ENCODE data around the gene PPA2.

Gene PPA2

GRCh38 chr4:105373324-105373723 lies 100.5 kb downstream of the PPA2 start:
- H3K23ac ChIP-seq (ENCODE audit: low read length in 2 of 2) = no peak overlapping the region
- H2BK120ac ChIP-seq (ENCODE audit: low read depth, low read length) = no peak overlapping the region
- no peak overlapping the region for H2BK12ac ChIP-seq (ENCODE audit: low read length in 2 of 2)
- no peaks in the 10 kb centered on the region for H3K27me3 ChIP-seq (ENCODE audit: control insufficient read depth in 1 of 2, insufficient read depth in 1 of 2, low read length in 2 of 2)
- no peak overlapping the region for H2AFZ ChIP-seq (ENCODE audit: low read depth, low read length)
- no peak overlapping the region for H4K91ac ChIP-seq (ENCODE audit: low read length)
- no peak overlapping the region for H2BK5ac ChIP-seq (ENCODE audit: low read depth, low read length, poor library complexity, severe bottlenecking)
- no peak for DNase-seq
- H3K79me1 ChIP-seq (replicated peaks; ENCODE audit: low read length, poor library complexity, severe bottlenecking) = peaks cover 2% of the 10 kb centered on the region
- no peak overlapping the region for H2BK15ac ChIP-seq (ENCODE audit: low read depth, poor library complexity, severe bottlenecking)
- no CpG with 5 or more reads among the region's 3 CpGs for WGBS
- H3K36me3 ChIP-seq (ENCODE audit: control insufficient read depth in 1 of 2, insufficient read depth in 2 of 2, low read depth in 1 of 2, low read length in 2 of 2) = peaks cover 0 to 38% of the 10 kb centered on the region in 2 experiments
- H3K4me3 ChIP-seq (ENCODE audit: insufficient read depth in 1 of 2, low read depth in 1 of 2, low read length in 2 of 2) = no peak overlapping the region
- H4K8ac ChIP-seq (ENCODE audit: low read length) = no peak overlapping the region
- H3K27ac ChIP-seq (ENCODE audit: low read length, poor library complexity, severe bottlenecking) = no peak overlapping the region
- no peak overlapping the region for H3K4me2 ChIP-seq (ENCODE audit: low read length, poor library complexity, severe bottlenecking)
- H3K14ac ChIP-seq (ENCODE audit: low read length in 2 of 2) = no peak overlapping the region
- H2AK5ac ChIP-seq (ENCODE audit: low read length, severe bottlenecking) = no peak overlapping the region
- H3K9me3 ChIP-seq (ENCODE audit: control insufficient read depth, low read length) = no peaks in the 10 kb centered on the region
- no peak overlapping the region for H3K4ac ChIP-seq (ENCODE audit: low read depth in 1 of 2, low read length in 2 of 2)
- no peak overlapping the region for H3K9ac ChIP-seq (ENCODE audit: low read length)
- no peaks in the 10 kb centered on the region for H3K4me1 ChIP-seq (ENCODE audit: control insufficient read depth, insufficient read depth, low read depth, low read length)
- H3K18ac ChIP-seq (ENCODE audit: low read depth in 1 of 2, low read length in 2 of 2) = no peak overlapping the region

DNA sequence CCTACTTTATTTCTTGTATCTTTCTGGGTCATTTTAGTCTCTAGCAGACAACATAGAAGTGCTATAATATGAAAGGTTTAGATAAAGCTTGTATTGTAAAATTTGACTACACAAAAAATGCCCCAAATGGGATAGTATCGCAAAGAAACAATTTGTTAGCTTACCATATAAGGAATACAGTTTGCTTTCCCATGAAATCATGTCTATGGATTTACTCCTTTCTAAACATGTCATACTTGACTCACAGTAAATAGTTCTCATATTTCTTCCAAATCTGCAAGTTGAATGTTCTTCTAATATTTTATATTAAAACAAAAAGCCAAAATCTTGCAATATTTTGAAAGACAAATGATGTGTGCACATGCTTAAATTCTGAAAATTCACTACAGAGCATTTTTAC lies 103.9 kb downstream of the PPA2 start:
- no peak overlapping the region for H3K18ac ChIP-seq (ENCODE audit: low read depth in 1 of 2, low read length in 2 of 2)

GRCh38 chr4:105361053-105361452 lies 112.8 kb downstream of the PPA2 start:
- no peak overlapping the region for H3K23ac ChIP-seq (ENCODE audit: low read length in 2 of 2)
- H3K36me3 ChIP-seq (ENCODE audit: control insufficient read depth in 1 of 2, insufficient read depth in 2 of 2, low read depth in 1 of 2, low read length in 2 of 2) = peaks cover 7 to 11% of the 10 kb centered on the region in 2 experiments
- H3K79me1 ChIP-seq (replicated peaks; ENCODE audit: low read length, poor library complexity, severe bottlenecking) = peaks cover 1% of the 10 kb centered on the region
- H3K27ac ChIP-seq (ENCODE audit: low read length, poor library complexity, severe bottlenecking) = no peak overlapping the region
- H3K18ac ChIP-seq (ENCODE audit: low read depth in 1 of 2, low read length in 2 of 2) = no peak overlapping the region
- H3K9ac ChIP-seq (ENCODE audit: low read length) = no peak overlapping the region
- no peak overlapping the region for H3K4me2 ChIP-seq (ENCODE audit: low read length, poor library complexity, severe bottlenecking)
- H3K4me3 ChIP-seq (ENCODE audit: insufficient read depth in 1 of 2, low read depth in 1 of 2, low read length in 2 of 2) = no peak overlapping the region
- H2BK120ac ChIP-seq (ENCODE audit: low read depth, low read length) = no peak overlapping the region
- no peak overlapping the region for H4K8ac ChIP-seq (ENCODE audit: low read length)
- no peak overlapping the region for H4K91ac ChIP-seq (ENCODE audit: low read length)
- H3K4me1 ChIP-seq (ENCODE audit: control insufficient read depth, insufficient read depth, low read depth, low read length) = no peaks in the 10 kb centered on the region
- no peak overlapping the region for H2BK5ac ChIP-seq (ENCODE audit: low read depth, low read length, poor library complexity, severe bottlenecking)
- DNase-seq = no peak
- no peak overlapping the region for H3K14ac ChIP-seq (ENCODE audit: low read length in 2 of 2)
- no peak overlapping the region for H3K4ac ChIP-seq (ENCODE audit: low read depth in 1 of 2, low read length in 2 of 2)
- H3K9me3 ChIP-seq (ENCODE audit: control insufficient read depth, low read length) = no peaks in the 10 kb centered on the region
- no peaks in the 10 kb centered on the region for H3K27me3 ChIP-seq (ENCODE audit: control insufficient read depth in 1 of 2, insufficient read depth in 1 of 2, low read length in 2 of 2)
- no peak overlapping the region for H2BK12ac ChIP-seq (ENCODE audit: low read length in 2 of 2)
- no peak overlapping the region for H2BK15ac ChIP-seq (ENCODE audit: low read depth, poor library complexity, severe bottlenecking)
- H2AFZ ChIP-seq (ENCODE audit: low read depth, low read length) = no peak overlapping the region
- no peak overlapping the region for H2AK5ac ChIP-seq (ENCODE audit: low read length, severe bottlenecking)

More for the DNA sequence above, 103.9 kb downstream of the PPA2 start:
- Histone ChIP-seq H3K4me3 (ENCODE audit: insufficient read depth in 1 of 2, low read depth in 1 of 2, low read length in 2 of 2) (no peak overlapping the region), H3K27me3 (ENCODE audit: control insufficient read depth in 1 of 2, insufficient read depth in 1 of 2, low read length in 2 of 2) (no peaks in the 10 kb centered on the region), H3K23ac (ENCODE audit: low read length in 2 of 2) (no peak overlapping the region), H2AFZ (ENCODE audit: low read depth, low read length) (no peak overlapping the region), H2BK15ac (ENCODE audit: low read depth, poor library complexity, severe bottlenecking) (no peak overlapping the region), H2AK5ac (ENCODE audit: low read length, severe bottlenecking) (no peak overlapping the region), H4K91ac (ENCODE audit: low read length) (no peak overlapping the region), H2BK5ac (ENCODE audit: low read depth, low read length, poor library complexity, severe bottlenecking) (no peak overlapping the region), H3K36me3 (ENCODE audit: control insufficient read depth in 1 of 2, insufficient read depth in 2 of 2, low read depth in 1 of 2, low read length in 2 of 2) (peaks cover 7 to 34% of the 10 kb centered on the region in 2 experiments), H4K8ac (ENCODE audit: low read length) (no peak overlapping the region), H3K9me3 (ENCODE audit: control insufficient read depth, low read length) (no peaks in the 10 kb centered on the region), H3K4me1 (ENCODE audit: control insufficient read depth, insufficient read depth, low read depth, low read length) (no peaks in the 10 kb centered on the region), H3K79me1 (replicated peaks; ENCODE audit: low read length, poor library complexity, severe bottlenecking) (peaks cover 2% of the 10 kb centered on the region), H2BK120ac (ENCODE audit: low read depth, low read length) (no peak overlapping the region), H3K14ac (ENCODE audit: low read length in 2 of 2) (no peak overlapping the region), H2BK12ac (ENCODE audit: low read length in 2 of 2) (no peak overlapping the region), H3K4me2 (ENCODE audit: low read length, poor library complexity, severe bottlenecking) (no peak overlapping the region), H3K9ac (ENCODE audit: low read length) (no peak overlapping the region), H3K4ac (ENCODE audit: low read depth in 1 of 2, low read length in 2 of 2) (no peak overlapping the region), H3K27ac (ENCODE audit: low read length, poor library complexity, severe bottlenecking) (no peak overlapping the region)
- no CpG with 5 or more reads among the region's 1 CpG for WGBS
- no peak for DNase-seq

DNA sequence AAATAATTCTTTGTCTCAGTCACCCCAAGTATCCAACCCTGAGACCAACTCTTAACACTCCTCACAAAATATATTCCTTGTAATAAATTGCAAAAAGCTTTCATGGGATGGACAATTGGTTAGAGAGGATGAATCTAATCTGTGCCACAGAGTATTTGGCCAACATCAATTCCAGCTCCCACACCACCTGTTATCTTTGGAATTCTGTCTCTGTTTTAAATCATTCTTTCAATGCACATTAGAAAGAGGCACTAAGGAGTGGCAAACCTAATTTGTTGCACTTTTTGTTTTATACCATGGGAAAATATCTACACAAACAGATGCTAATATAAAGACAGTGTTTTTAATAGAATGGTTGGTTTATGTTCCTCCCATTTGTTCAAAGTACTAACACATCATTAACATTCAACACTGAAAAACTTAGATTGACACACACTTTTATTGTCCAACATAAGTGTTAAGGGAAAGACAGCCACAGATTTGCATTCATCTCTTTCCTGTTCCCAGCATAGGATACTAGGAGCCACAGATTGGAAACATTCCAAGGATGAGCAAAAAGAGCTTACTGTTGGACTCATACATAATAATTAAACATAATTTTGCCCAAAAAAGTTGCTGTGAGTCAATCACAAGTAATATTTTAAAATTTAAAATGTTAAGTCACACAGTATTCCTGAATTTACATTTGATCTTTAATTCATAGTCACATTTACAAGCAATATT lies 116.4 kb downstream of the PPA2 start:
- Histone ChIP-seq H3K23ac (ENCODE audit: low read length in 2 of 2) (no peak overlapping the region), H3K4ac (ENCODE audit: low read depth in 1 of 2, low read length in 2 of 2) (no peak overlapping the region), H2BK12ac (ENCODE audit: low read length in 2 of 2) (no peak overlapping the region), H3K9me3 (ENCODE audit: control insufficient read depth, low read length) (no peaks in the 10 kb centered on the region), H3K4me1 (ENCODE audit: control insufficient read depth, insufficient read depth, low read depth, low read length) (peaks cover 2% of the 10 kb centered on the region), H3K9ac (ENCODE audit: low read length) (no peak overlapping the region), H4K8ac (ENCODE audit: low read length) (no peak overlapping the region), H3K4me2 (ENCODE audit: low read length, poor library complexity, severe bottlenecking) (no peak overlapping the region), H3K27ac (ENCODE audit: low read length, poor library complexity, severe bottlenecking) (no peak overlapping the region), H3K27me3 (ENCODE audit: control insufficient read depth in 1 of 2, insufficient read depth in 1 of 2, low read length in 2 of 2) (no peaks in the 10 kb centered on the region), H3K36me3 (ENCODE audit: control insufficient read depth in 1 of 2, insufficient read depth in 2 of 2, low read depth in 1 of 2, low read length in 2 of 2) (peaks cover 5 to 8% of the 10 kb centered on the region in 2 experiments), H3K79me1 (replicated peaks; ENCODE audit: low read length, poor library complexity, severe bottlenecking) (peaks cover 1% of the 10 kb centered on the region), H2AFZ (ENCODE audit: low read depth, low read length) (no peak overlapping the region), H2BK120ac (ENCODE audit: low read depth, low read length) (no peak overlapping the region), H2AK5ac (ENCODE audit: low read length, severe bottlenecking) (no peak overlapping the region), H2BK5ac (ENCODE audit: low read depth, low read length, poor library complexity, severe bottlenecking) (no peak overlapping the region), H3K18ac (ENCODE audit: low read depth in 1 of 2, low read length in 2 of 2) (no peak overlapping the region), H4K91ac (ENCODE audit: low read length) (no peak overlapping the region), H2BK15ac (ENCODE audit: low read depth, poor library complexity, severe bottlenecking) (no peak overlapping the region), H3K4me3 (ENCODE audit: insufficient read depth in 1 of 2, low read depth in 1 of 2, low read length in 2 of 2) (no peak overlapping the region), H3K14ac (ENCODE audit: low read length in 2 of 2) (no peak overlapping the region)
- no peak for DNase-seq

Measured in mesenchymal stem cell (in vitro differentiated cells and primary cell).